WTC11 (cell line): ENCODE measurements around the gene ZNF232. TPM values are rescaled to one million over a fixed set of nuclear protein-coding genes. Genes with fewer than 3 reads are reported as not detected.

Experiments used
- ATF1 ChIP-seq: sonication (generic); formaldehyde crosslinking; IDR thresholded peaks from 2 replicates; pipeline ENCODE4 v1.8.1; 2023; ENCODE audit warnings: mild to moderate bottlenecking, moderate library complexity, missing genetic modification reagents
- ELF4 ChIP-seq: sonication (generic); formaldehyde crosslinking; IDR thresholded peaks from 2 replicates; pipeline ENCODE4 v1.8.1; 2022; ENCODE audit warnings: low read depth, mild to moderate bottlenecking, moderate library complexity, missing genetic modification reagents
- ESRRA ChIP-seq: sonication (generic); formaldehyde crosslinking; IDR thresholded peaks from 2 replicates; pipeline ENCODE4 v1.8.1; 2022; ENCODE audit warnings: mild to moderate bottlenecking, missing genetic modification reagents, borderline replicate concordance
- FOXK1 ChIP-seq: sonication (generic); formaldehyde crosslinking; IDR thresholded peaks from 2 replicates; pipeline ENCODE4 v1.8.0; 2022; ENCODE audit warnings: mild to moderate bottlenecking, moderate library complexity, missing genetic modification reagents
- GABPB1 ChIP-seq: sonication (generic); formaldehyde crosslinking; IDR thresholded peaks from 2 replicates; pipeline ENCODE4 v1.8.1; 2023; ENCODE audit warnings: mild to moderate bottlenecking, missing genetic modification reagents
- GTF2I ChIP-seq: fragments of 250-450 bp; sonication (Bioruptor Pico); conservative IDR thresholded peaks from 2 replicates; pipeline ENCODE4 v1.4.0; 2021; ENCODE audit warnings: mild to moderate bottlenecking
- HMGA2 ChIP-seq: fragments of 250-450 bp; sonication (Bioruptor Pico); IDR thresholded peaks from 2 replicates; pipeline ENCODE4 v1.4.0; 2021; ENCODE audit warnings: mild to moderate bottlenecking, moderate library complexity
- JAZF1 ChIP-seq: fragments of 250-450 bp; sonication (Bioruptor Pico); IDR thresholded peaks from 2 replicates; pipeline ENCODE4 v1.9.0; 2021; ENCODE audit warnings: moderate library complexity, mild to moderate bottlenecking, inconsistent platforms
- JUN ChIP-seq: sonication (generic); formaldehyde crosslinking; IDR thresholded peaks from 2 replicates; pipeline ENCODE4 v1.8.0; 2023; ENCODE audit warnings: mild to moderate bottlenecking, missing genetic modification reagents
- KAT7 ChIP-seq: sonication (generic); formaldehyde crosslinking; IDR thresholded peaks from 2 replicates; pipeline ENCODE4 v1.8.1; 2023; ENCODE audit warnings: missing genetic modification reagents, mild to moderate bottlenecking, borderline replicate concordance
- NFE2L1 ChIP-seq: sonication (generic); formaldehyde crosslinking; IDR thresholded peaks from 2 replicates; pipeline ENCODE4 v1.8.1; 2023; ENCODE audit warnings: missing genetic modification reagents
- NR1H2 ChIP-seq: sonication (generic); formaldehyde crosslinking; IDR thresholded peaks from 2 replicates; pipeline ENCODE4 v1.9.0; 2021; ENCODE audit warnings: mild to moderate bottlenecking, moderate library complexity, missing genetic modification reagents
- NR2C2 ChIP-seq: sonication (generic); formaldehyde crosslinking; IDR thresholded peaks from 2 replicates; pipeline ENCODE4 v1.8.0; 2022; ENCODE audit warnings: mild to moderate bottlenecking, missing genetic modification reagents
- PRRX2 ChIP-seq: fragments of 250-450 bp; sonication (Bioruptor Pico); IDR thresholded peaks from 2 replicates; pipeline ENCODE4 v1.8.0; 2021; ENCODE audit warnings: mild to moderate bottlenecking
- RORB ChIP-seq: fragments of 250-450 bp; sonication (Bioruptor Pico); IDR thresholded peaks from 2 replicates; pipeline ENCODE4 v1.9.0; 2021; ENCODE audit warnings: mild to moderate bottlenecking
- ZNF121 ChIP-seq: sonication (generic); formaldehyde crosslinking; IDR thresholded peaks from 2 replicates; pipeline ENCODE4 v1.8.0; 2023; ENCODE audit warnings: missing genetic modification reagents
- ZNF138 ChIP-seq: sonication (generic); formaldehyde crosslinking; conservative IDR thresholded peaks from 2 replicates; pipeline ENCODE4 v1.8.1; 2022; ENCODE audit warnings: mild to moderate bottlenecking, moderate library complexity, missing genetic modification reagents
- ZNF263 ChIP-seq: sonication (generic); formaldehyde crosslinking; IDR thresholded peaks from 2 replicates; pipeline ENCODE4 v1.8.1; 2022; ENCODE audit warnings: low read depth, mild to moderate bottlenecking, moderate library complexity, missing genetic modification reagents
- ZNF396 ChIP-seq: fragments of 250-450 bp; sonication (Bioruptor Pico); IDR thresholded peaks from 2 replicates; pipeline ENCODE4 v1.8.0; 2021; ENCODE audit warnings: mild to moderate bottlenecking, moderate library complexity, borderline replicate concordance
- total RNA-seq: library from RNA; stranded (reverse); gene quantifications from 3 replicates; pipeline ENCODE4 v1.2.3, GENCODE V29; 2021
- TF ChIP-seq, protein P1 (sequence below): sonication (generic); formaldehyde crosslinking; IDR thresholded peaks from 2 replicates; pipeline ENCODE4 v1.8.0; 2023; ENCODE audit warnings: missing genetic modification reagents, mild to moderate bottlenecking, borderline replicate concordance
- TF ChIP-seq, protein P2 (sequence below): sonication (generic); formaldehyde crosslinking; IDR thresholded peaks from 2 replicates; pipeline ENCODE4 v1.8.0; 2022; ENCODE audit warnings: mild to moderate bottlenecking, missing genetic modification reagents
- TF ChIP-seq, protein P3 (sequence below): sonication (generic); formaldehyde crosslinking; IDR thresholded peaks from 2 replicates; pipeline ENCODE4 v1.8.1; 2022; ENCODE audit warnings: mild to moderate bottlenecking, moderate library complexity, missing genetic modification reagents
- TF ChIP-seq, protein P4 (sequence below): fragments of 250-450 bp; sonication (Bioruptor Pico); IDR thresholded peaks from 2 replicates; pipeline ENCODE4 v1.9.0; 2021; ENCODE audit warnings: mild to moderate bottlenecking
- TF ChIP-seq, protein P5 (sequence below): sonication (generic); formaldehyde crosslinking; IDR thresholded peaks from 2 replicates; pipeline ENCODE4 v1.8.1; 2023; ENCODE audit warnings: mild to moderate bottlenecking, missing genetic modification reagents, borderline replicate concordance
- TF ChIP-seq, protein P6 (sequence below): sonication (generic); formaldehyde crosslinking; IDR thresholded peaks from 2 replicates; pipeline ENCODE4 v1.8.0; 2022; ENCODE audit warnings: mild to moderate bottlenecking, missing genetic modification reagents
- TF ChIP-seq, protein P7 (sequence below): sonication (generic); formaldehyde crosslinking; IDR thresholded peaks from 2 replicates; pipeline ENCODE4 v1.8.0; 2022; ENCODE audit warnings: mild to moderate bottlenecking, missing genetic modification reagents
- TF ChIP-seq, protein P8 (sequence below): sonication (generic); formaldehyde crosslinking; IDR thresholded peaks from 2 replicates; pipeline ENCODE4 v1.8.1; 2022; ENCODE audit warnings: missing genetic modification reagents, borderline replicate concordance

Gene ZNF232
- total RNA-seq, 1 experiment from 2014 or later = 21.7 TPM

DNA sequence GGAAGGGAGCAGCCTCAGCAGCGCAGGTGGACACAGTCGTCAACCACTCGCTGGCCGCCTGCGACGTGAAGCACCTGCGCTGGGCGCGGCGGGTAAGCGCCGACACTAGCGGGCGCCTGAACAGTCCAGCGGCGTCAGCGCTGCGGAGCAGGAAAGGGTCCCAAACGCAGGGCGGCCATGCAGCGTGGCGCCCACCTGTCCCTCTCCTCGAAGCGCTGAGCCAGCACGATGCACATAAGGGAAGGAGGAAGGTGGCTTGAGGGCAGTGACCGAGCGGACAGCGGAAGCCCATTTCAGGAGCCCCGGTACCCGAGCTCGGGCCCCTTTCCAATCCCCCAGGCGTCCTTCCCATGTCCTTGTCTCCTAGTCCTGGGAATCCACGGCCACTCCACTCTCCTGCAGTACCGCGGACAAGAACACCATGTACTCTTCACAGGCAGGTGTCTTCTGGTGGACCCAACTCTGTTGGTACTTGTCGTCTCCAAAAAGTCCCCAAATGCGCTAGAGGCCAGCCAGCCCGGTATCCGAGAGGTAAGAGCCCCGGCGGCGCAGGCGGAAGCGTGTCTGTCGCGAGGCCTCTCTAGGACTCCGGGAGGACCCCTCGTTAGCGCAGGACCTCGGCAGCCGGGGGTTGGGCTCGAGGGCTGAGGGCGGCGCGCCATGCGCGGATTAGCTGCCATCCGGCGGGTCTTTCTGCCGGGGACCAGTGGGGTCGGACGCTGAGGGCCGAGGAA is 14.4 kb downstream of the ZNF232 start (continued):
- TF ChIP-seq, protein P1, sequence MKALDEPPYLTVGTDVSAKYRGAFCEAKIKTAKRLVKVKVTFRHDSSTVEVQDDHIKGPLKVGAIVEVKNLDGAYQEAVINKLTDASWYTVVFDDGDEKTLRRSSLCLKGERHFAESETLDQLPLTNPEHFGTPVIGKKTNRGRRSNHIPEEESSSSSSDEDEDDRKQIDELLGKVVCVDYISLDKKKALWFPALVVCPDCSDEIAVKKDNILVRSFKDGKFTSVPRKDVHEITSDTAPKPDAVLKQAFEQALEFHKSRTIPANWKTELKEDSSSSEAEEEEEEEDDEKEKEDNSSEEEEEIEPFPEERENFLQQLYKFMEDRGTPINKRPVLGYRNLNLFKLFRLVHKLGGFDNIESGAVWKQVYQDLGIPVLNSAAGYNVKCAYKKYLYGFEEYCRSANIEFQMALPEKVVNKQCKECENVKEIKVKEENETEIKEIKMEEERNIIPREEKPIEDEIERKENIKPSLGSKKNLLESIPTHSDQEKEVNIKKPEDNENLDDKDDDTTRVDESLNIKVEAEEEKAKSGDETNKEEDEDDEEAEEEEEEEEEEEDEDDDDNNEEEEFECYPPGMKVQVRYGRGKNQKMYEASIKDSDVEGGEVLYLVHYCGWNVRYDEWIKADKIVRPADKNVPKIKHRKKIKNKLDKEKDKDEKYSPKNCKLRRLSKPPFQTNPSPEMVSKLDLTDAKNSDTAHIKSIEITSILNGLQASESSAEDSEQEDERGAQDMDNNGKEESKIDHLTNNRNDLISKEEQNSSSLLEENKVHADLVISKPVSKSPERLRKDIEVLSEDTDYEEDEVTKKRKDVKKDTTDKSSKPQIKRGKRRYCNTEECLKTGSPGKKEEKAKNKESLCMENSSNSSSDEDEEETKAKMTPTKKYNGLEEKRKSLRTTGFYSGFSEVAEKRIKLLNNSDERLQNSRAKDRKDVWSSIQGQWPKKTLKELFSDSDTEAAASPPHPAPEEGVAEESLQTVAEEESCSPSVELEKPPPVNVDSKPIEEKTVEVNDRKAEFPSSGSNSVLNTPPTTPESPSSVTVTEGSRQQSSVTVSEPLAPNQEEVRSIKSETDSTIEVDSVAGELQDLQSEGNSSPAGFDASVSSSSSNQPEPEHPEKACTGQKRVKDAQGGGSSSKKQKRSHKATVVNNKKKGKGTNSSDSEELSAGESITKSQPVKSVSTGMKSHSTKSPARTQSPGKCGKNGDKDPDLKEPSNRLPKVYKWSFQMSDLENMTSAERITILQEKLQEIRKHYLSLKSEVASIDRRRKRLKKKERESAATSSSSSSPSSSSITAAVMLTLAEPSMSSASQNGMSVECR (CRISPR knock-in tag) = peak; percentile 99
- TF ChIP-seq, protein P2, sequence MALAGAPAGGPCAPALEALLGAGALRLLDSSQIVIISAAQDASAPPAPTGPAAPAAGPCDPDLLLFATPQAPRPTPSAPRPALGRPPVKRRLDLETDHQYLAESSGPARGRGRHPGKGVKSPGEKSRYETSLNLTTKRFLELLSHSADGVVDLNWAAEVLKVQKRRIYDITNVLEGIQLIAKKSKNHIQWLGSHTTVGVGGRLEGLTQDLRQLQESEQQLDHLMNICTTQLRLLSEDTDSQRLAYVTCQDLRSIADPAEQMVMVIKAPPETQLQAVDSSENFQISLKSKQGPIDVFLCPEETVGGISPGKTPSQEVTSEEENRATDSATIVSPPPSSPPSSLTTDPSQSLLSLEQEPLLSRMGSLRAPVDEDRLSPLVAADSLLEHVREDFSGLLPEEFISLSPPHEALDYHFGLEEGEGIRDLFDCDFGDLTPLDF (CRISPR knock-in tag) = peak; percentile 98
- TF ChIP-seq, protein P3, sequence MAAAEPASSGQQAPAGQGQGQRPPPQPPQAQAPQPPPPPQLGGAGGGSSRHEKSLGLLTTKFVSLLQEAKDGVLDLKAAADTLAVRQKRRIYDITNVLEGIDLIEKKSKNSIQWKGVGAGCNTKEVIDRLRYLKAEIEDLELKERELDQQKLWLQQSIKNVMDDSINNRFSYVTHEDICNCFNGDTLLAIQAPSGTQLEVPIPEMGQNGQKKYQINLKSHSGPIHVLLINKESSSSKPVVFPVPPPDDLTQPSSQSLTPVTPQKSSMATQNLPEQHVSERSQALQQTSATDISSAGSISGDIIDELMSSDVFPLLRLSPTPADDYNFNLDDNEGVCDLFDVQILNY (CRISPR knock-in tag) = peak; percentile 75
- TF ChIP-seq PRRX2 (CRISPR knock-in tag) (no peak), NR1H2 (CRISPR knock-in tag) (peak; percentile 97), GABPB1 (CRISPR knock-in tag) (no peak), ZNF396 (CRISPR knock-in tag) (no peak), NR2C2 (CRISPR knock-in tag) (peak; percentile 89), NFE2L1 (peak; percentile 95), ESRRA (CRISPR knock-in tag) (peak; percentile 98), ATF1 (CRISPR knock-in tag) (no peak; the same call in 1 of the 2 replicates), RORB (no peak), GTF2I (CRISPR knock-in tag) (no peak), ZNF138 (CRISPR knock-in tag) (peak; percentile 95), FOXK1 (peak; percentile 95), ZNF263 (CRISPR knock-in tag) (peak; percentile 76; the same call in 1 of the 2 replicates), ZNF121 (CRISPR knock-in tag) (peak; percentile 96), KAT7 (peak; percentile 77), HMGA2 (no peak), ELF4 (CRISPR knock-in tag) (peak; percentile 93), JAZF1 (CRISPR knock-in tag) (no peak), JUN (CRISPR knock-in tag) (peak; percentile 99)
- TF ChIP-seq, protein P4, sequence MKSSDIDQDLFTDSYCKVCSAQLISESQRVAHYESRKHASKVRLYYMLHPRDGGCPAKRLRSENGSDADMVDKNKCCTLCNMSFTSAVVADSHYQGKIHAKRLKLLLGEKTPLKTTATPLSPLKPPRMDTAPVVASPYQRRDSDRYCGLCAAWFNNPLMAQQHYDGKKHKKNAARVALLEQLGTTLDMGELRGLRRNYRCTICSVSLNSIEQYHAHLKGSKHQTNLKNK (CRISPR knock-in tag) = no peak
- TF ChIP-seq, protein P5, sequence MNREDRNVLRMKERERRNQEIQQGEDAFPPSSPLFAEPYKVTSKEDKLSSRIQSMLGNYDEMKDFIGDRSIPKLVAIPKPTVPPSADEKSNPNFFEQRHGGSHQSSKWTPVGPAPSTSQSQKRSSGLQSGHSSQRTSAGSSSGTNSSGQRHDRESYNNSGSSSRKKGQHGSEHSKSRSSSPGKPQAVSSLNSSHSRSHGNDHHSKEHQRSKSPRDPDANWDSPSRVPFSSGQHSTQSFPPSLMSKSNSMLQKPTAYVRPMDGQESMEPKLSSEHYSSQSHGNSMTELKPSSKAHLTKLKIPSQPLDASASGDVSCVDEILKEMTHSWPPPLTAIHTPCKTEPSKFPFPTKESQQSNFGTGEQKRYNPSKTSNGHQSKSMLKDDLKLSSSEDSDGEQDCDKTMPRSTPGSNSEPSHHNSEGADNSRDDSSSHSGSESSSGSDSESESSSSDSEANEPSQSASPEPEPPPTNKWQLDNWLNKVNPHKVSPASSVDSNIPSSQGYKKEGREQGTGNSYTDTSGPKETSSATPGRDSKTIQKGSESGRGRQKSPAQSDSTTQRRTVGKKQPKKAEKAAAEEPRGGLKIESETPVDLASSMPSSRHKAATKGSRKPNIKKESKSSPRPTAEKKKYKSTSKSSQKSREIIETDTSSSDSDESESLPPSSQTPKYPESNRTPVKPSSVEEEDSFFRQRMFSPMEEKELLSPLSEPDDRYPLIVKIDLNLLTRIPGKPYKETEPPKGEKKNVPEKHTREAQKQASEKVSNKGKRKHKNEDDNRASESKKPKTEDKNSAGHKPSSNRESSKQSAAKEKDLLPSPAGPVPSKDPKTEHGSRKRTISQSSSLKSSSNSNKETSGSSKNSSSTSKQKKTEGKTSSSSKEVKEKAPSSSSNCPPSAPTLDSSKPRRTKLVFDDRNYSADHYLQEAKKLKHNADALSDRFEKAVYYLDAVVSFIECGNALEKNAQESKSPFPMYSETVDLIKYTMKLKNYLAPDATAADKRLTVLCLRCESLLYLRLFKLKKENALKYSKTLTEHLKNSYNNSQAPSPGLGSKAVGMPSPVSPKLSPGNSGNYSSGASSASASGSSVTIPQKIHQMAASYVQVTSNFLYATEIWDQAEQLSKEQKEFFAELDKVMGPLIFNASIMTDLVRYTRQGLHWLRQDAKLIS (CRISPR knock-in tag) = peak; percentile 61; the same call in 1 of the 2 replicates
- TF ChIP-seq, protein P6, sequence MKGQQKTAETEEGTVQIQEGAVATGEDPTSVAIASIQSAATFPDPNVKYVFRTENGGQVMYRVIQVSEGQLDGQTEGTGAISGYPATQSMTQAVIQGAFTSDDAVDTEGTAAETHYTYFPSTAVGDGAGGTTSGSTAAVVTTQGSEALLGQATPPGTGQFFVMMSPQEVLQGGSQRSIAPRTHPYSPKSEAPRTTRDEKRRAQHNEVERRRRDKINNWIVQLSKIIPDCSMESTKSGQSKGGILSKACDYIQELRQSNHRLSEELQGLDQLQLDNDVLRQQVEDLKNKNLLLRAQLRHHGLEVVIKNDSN (CRISPR knock-in tag) = peak; percentile 88; the same call in 1 of the 2 replicates
- TF ChIP-seq, protein P7, sequence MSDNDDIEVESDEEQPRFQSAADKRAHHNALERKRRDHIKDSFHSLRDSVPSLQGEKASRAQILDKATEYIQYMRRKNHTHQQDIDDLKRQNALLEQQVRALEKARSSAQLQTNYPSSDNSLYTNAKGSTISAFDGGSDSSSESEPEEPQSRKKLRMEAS (CRISPR knock-in tag) = peak; percentile 99
- TF ChIP-seq, protein P8, sequence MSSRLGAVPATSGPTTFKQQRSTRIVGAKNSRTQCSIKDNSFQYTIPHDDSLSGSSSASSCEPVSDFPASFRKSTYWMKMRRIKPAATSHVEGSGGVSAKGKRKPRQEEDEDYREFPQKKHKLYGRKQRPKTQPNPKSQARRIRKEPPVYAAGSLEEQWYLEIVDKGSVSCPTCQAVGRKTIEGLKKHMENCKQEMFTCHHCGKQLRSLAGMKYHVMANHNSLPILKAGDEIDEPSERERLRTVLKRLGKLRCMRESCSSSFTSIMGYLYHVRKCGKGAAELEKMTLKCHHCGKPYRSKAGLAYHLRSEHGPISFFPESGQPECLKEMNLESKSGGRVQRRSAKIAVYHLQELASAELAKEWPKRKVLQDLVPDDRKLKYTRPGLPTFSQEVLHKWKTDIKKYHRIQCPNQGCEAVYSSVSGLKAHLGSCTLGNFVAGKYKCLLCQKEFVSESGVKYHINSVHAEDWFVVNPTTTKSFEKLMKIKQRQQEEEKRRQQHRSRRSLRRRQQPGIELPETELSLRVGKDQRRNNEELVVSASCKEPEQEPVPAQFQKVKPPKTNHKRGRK (CRISPR knock-in tag) = peak; percentile 89; the same call in 1 of the 2 replicates
